ENCODE measurements around the gene SPDYE18.
A peak's percentile ranks its signal among the peaks of the same experiment; 100 is the strongest.
"Not testable (repeated sequence)": the region's sequence is repeated elsewhere in the genome, so short reads cannot be mapped to it uniquely, and the experiment has no call there.

Gene SPDYE18, protein sequence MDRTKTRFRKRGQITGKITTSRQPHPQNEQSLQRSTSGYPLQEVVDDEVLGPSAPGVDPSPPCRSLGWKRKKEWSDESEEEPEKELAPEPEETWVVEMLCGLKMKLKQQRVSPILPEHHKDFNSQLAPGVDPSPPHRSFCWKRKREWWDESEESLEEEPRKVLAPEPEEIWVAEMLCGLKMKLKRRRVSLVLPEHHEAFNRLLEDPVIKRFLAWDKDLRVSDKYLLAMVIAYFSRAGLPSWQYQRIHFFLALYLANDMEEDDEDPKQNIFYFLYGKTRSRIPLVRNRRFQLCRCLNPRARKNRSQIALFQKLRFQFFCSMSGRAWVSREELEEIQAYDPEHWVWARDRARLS
- 0 to 1.2 (median 0.14) reads per million in 17 experiments for total RNA-seq

DNA sequence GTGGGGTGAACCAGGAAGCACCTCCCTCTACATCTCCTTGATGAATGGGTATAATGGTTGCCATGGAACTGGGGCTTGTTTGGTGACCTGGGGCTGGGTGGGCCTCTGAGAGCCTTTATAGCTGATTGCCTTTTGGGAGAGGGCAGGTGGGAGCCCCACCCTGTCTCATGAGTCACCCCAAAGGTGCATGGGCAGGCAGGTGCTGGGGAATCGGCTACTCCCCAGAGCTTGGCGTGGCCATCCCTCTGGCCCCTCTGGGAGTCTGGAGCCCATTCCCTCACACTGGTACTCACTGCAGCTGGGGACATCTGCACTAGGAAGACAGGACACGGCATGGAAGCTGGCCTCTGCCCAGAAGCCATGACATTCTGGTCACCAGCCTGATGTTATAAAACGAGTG lies at the start of gene SPDYE18:
TSS of gene SPDYE18 (minus strand) at position 2 of the 400 bp plus-strand sequence. CDS start 2,046 bp downstream, outside the sequence.
- not testable (repeated sequence) for DNase-seq

DNA sequence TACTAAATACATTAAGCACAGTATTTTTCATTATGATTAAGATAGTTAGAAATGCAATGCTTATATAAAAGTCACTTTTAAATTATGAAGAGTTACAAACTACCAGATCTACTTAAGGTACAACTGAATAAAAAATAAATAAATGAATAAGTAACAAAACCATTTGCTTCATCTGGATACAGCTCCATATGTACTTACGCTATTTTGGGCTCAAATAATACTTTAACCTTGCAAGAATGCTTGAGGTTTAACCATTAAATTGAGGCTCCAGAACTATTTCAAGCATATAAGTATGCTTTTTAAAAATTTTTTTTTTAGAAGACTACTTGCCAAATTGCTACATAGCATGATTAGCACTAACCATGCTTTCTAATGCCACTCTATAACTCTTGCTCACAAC lies 46.0 kb upstream of the SPDYE18 start:
- not testable (repeated sequence) for DNase-seq

DNA sequence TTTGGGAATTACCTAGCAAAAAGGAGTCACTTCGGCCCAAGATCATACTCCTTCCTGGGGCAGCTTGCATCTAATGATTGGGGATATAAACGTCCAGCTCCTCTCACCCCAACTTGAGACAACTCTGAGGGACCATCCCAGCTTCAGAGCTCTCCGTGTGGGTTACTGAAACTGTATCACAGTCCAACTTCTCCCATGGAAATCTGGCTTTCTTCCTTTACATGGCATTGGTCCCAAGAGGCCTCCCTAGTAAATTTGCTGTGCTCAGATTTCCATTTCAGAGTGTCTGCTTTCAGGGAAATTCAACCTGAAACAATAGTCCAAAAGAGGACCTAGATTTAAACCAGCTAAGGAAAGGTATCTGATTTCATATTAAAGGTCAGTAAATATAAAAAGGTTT lies 45.3 kb upstream of the SPDYE18 start:
- not testable (repeated sequence) for DNase-seq

DNA sequence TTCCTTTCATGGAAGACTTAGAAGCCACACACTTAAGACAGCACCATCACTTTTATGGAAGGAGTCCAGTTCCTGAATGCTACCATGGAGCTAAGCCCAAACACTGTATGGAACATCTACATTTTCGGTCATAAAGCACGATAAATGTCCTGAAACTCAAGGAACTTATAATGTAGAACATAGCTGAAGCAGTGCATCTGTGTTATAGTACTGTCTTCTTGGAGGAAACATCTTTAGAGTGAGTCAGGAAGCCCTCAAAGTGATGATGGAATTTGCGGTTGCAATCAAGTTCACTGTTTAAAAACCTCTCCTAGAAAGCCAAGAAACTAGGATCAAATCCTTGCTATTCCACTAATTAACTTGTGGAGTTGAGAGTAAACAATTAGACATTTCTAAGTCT lies 43.5 kb upstream of the SPDYE18 start:
- DNase-seq: not testable (repeated sequence)

DNA sequence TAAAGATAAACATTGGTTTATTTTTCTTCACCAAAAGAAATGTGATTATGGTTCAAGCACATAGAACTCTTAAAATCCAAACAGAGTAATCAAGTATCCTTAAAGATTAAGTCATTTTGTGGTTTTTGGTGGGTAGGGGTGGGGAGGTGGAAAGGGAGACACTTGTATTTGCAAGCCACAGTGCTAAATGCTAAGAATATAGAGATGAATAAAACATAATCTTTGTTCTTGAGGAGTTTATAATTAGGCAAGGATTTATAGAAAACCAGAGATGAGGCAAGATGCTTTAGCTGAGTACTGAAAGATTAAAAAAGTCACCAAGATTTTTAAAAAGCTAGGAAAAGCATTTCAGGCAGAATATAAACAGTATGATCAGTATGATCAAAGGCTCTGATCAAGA lies 40.3 kb upstream of the SPDYE18 start:
- DNase-seq: not testable (repeated sequence)

DNA sequence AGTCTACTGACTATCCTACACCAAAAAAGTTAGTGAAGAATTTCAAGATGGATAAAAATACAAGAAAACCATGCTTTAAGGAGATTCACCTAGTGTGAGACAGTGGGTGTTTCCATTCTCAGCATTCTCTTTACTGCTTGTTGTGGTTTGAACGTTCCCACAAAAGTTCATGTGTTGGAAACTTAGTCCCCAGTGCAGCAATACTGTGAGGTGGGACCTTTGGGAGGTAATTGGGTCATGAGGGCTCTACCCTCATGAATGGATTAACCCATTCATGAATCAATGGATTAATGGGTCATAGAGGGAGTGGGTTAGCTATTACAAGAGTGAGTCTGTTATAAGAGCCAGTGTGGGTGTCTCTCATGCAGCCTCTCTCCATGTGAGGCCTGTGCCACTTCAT lies 38.8 kb upstream of the SPDYE18 start:
- not testable (repeated sequence) for DNase-seq

DNA sequence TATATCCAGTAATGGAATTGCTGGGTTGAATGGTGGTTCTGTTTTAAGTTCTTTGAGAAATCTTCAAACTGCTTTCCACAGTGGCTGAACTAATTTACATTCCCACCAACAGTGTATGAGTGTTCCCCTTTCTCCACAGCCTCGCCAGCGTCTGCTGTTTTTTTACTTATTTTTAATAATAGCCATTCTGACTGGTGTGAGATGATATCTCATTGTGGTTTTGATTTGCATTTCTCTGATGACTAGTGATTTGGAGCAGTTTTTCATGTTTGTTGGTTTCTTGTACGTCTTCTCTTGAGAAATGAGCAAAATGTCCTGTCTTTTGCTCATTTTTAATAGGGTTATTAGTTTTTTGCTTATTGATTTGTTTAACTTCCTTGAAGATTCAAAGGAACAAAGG lies 38.1 kb upstream of the SPDYE18 start:
- not testable (repeated sequence) for DNase-seq

DNA sequence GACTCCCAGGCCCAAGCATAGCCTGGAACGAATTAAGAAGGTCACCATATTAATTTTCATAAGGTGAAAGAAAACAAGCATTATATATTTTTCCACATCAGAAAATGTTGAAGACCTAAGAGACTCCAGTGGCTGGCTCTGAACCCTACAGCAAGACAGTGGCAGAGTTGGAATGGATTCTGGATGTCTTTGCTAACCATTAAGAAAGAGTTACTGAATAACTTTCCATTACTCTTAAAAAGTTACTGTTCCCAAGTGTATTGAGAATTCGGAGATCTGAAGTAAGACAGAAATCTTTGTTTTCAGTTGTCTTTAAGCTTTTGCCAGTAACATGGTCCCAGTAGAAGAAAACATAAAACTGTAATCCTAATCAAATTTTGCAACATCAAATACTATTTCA lies 29.9 kb upstream of the SPDYE18 start:
- not testable (repeated sequence) for DNase-seq

DNA sequence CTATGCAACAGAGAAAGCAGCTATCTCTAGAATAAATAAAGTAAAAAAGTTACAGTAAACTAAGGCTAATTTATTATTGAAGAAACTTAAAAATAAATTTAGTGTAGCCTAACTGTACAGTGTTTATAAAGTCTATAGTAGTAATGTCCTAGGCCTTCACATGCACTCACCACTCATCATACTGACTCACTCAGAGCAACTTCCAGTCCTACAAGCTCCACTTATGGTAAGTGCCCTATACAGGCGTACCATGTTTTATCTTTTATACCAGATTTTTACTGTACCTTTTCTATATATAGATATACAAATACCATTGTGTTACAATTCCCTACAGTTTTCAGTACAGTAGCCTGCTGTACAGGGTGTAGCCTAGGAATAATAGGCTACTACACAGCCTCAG lies 19.8 kb upstream of the SPDYE18 start:
- DNase-seq: not testable (repeated sequence)

DNA sequence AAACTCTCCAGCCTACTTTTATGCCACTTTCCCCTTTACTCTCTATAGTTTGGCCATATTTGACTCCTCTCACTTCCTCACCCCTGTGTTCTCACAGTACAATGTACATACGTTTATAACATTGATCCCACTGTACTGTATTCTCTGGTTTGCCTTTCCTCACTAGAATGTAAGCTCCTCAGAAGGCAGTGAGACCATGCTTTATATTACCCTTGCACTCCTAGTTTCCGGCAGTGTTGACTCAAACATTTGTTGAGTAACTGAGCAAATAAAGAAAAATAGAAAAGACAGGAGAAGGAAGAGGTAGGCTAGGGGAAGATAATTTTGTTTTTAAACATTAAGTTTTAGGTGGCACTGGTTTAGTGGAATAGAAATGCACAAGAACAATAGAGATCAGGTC lies 17.9 kb upstream of the SPDYE18 start:
- not testable (repeated sequence) for DNase-seq

DNA sequence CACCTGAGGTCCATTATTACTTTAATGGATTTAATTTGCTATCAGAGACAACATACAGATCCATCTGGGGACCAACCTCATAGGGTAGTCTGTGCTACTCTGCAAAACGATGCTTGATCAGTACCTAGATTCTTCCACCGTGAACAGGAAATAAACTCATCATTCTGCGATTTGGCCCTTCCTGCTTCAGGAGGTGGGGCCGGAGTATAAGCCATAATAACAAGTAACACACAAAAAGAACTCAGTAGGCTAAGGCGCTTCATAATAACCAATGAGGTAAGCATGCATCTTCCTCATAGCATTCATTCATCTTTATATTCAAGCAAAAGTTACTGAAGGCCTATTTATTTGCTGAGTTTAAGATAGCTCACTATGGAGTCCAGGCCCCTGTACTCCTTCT lies 17.3 kb upstream of the SPDYE18 start:
- not testable (repeated sequence) for DNase-seq

DNA sequence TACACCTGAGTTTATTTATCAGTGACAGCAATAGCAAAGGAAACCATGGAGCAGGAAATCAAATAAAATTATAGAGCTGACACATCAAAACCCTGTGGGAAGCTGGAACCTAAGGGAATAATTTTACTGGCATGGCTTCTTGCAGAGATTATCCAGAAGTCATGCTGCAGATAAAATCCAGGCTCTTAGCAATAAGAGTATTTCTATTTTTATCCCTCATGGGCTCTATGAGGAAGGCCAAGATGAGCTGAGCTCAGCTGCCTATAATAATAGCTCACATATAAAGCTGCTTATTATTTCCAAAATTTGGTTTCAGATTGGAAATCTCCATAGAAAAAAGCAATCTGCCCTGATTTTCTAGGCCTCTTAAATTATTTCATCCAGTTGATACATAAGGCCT lies 16.8 kb upstream of the SPDYE18 start:
- not testable (repeated sequence) for DNase-seq

DNA sequence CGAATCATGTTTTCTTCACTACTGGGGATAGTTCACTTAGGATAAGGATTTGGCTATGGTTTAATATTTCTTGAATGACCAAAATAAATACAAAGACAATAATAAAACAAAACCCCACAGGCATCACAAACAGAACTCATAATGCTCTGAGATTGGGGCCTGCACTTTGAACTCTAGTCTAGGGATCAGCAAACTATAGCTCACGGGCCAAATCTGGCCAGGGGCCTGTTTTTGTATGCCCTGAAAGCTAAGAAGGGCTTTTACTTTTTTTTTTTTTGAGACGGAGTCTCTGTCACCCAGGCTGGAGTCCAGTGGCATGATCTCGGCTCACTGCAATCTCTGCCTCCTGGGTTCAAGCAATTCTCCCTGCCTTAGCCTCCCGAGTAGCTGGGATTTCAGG lies 14.7 kb upstream of the SPDYE18 start:
- DNase-seq: not testable (repeated sequence)

DNA sequence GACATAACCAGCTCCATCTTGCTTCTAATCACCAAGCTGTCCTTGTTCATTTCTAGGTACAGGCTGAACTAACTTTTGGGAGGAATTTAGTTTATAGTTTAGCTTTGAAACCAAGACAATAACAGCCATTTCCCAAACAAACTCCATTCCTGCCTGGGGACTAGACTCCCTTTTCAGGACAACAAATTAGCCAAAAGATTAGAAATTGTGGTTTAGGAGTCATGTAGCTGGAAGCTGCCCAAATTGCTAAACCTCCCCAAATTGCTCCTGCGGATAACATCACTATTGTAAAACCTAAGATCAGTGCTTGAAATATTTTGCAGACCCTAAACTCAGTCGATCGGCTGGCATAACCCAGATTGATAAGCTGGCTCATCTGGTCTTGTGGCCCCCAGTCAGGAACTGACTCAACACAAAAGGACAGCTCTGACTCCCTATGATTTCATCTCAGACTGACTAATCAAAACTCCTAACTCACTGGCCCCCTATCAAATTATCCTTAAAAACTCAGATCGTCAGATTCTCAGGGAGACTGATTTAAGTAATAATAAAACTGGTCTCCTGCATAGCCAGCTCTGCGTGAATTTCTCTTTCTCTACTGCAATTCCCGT lies 12.5 kb upstream of the SPDYE18 start:
- DNase-seq: not testable (repeated sequence)

DNA sequence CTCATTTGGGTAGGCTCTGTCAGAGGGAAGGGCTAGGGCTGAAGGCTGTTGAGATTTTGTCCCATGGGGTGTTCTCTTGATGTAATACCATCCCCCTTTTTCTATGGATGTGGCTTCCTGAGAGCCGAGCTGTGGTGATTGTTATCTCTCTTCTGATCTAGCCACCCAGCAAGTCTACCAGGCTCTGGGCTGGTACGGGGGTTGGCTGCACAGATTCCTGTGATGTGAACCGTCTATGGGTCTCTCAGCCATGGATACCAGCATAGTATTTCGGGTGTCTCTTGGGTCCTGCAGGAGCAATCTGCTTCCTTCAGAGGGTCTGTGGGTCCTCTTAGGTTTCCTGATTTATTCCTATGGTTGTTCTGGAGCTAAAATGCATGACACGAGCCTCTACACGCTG lies 8.8 kb upstream of the SPDYE18 start:
- not testable (repeated sequence) for DNase-seq

DNA sequence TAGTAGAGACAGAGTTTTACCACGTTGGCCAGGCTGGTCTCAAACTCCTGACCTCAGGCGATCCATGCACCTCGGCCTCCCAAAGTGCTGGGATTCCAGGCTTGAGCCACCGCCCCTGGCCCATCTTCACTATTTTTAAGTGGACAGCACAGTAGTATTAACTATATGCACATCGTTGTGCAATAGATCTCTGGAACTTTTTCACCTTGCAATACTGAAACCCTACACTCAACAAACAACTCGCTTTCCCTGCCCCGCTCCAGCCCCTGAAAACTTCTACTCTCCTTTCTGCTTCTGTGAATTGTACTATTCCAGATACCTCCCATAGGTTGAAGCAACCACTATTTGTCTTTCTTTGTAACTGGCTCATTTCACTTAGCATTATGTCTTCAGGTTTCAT lies 3.5 kb upstream of the SPDYE18 start:
- DNase-seq: not testable (repeated sequence)

DNA sequence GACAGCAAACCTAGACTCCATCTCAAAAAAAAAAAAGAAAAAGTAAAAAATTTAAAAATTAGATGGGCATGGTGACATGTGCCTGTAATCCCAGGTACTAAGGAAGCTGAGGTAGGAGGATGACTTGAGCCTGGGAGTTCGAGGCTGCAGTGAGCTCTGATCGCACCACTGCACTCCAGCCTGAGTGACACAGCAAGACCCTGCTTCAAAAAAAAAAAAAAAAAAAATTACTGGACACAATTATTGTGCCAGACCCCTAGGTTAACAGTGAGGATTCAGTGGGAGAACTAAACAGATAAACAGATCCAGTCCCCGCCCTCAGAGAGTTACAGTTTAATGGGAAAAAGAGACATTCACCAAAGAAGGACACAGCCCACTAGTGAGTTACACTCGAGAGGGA lies 1.4 kb upstream of the SPDYE18 start:
- DNase-seq: not testable (repeated sequence)

DNA sequence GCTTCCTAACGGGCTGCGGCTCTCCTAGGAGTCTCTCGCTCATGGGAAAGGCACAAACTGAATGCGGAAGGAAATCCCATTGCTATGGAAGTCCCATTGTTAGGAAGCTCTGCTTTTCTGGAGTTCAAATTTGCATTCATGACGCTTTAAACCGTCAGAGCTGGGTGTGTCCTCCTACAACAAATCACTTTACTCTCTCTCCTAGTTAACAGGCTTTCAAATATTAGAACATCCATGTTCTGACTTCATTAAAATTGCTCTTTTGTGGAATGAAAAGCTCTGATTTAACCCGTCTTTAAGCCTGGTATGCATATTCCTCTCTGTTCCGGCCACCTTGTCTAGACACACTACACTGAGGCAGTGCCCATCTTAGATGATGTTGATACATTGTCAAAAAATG lies 30.1 kb downstream of the SPDYE18 start, which contains the start of gene SPDYE17:
TSS of gene SPDYE17 (minus strand) at position 101 of the 400 bp plus-strand sequence. CDS start 1,791 bp downstream, outside the sequence.
- not testable (repeated sequence) for DNase-seq

DNA sequence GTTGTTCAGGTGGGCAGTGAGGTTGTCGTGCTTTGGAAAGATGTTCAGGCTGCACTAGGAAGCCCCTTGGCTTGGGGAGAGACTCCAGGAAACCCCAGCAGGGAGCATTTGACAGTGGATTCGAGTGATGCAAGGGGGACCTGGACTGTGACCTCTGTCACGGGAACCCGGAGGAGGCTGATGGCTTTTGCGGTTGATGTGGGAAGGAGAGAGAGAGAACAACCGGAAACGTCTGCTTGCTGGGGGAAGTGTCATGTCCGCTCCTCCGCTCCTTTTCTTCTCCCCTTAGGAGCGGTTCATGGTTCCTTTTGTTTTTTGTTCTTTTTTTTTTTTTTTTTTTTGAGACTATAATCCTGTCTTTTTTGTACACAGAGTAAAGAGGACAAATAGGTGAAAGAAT lies 36.0 kb downstream of the SPDYE18 start:
- DNase-seq: not testable (repeated sequence)

DNA sequence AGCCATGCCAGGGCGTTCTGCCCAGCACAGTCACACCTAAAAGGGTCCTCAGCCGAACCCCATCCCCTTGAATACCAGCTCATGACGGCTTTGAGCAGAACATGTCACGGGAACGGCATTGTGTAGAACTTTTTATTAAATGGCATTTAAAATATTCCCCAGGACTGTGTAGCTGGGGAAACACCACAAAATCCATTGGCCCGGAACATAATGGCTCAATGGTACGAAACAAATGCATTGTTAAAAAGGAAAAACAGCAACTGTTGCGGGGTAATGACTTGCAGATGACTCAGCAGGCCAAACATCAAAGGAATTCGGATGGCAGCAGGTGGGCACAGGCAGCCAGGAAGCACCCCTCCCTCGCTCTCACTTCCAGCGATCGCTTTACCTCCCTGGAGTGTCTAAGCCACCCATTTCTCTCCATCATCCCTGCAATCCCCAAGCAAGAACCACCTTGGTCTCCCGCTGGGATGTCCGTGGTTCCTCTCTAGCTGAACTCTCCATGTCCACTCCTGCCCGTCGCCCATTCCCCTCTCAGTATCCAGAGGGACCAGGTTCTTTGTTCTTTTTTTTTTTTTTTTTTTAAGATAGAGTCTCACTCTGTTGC lies 52.2 kb downstream of the SPDYE18 start:
- not testable (repeated sequence) for DNase-seq

DNA sequence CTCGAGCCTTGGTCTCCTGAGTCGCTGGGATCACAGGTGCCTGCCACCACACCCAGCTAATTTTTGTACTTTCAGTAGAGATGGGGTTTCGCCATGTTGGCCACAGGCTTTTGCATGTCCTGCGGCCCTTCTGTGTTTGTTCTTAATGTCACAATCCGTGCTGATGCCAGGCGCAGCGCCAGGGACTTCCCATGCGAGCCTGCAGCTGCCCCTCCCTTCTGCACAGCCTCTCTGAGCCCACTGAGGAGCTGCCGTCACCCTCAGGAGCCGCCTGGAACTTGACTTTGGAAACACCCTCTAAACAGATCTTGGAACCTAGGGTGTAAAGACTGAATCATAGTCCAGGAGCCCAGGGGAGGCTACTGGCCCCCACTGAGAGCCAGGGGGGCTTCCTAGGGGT lies 54.4 kb downstream of the SPDYE18 start:
- peak in 2 of 4 experiments; percentile 1 to 3 for DNase-seq

DNA sequence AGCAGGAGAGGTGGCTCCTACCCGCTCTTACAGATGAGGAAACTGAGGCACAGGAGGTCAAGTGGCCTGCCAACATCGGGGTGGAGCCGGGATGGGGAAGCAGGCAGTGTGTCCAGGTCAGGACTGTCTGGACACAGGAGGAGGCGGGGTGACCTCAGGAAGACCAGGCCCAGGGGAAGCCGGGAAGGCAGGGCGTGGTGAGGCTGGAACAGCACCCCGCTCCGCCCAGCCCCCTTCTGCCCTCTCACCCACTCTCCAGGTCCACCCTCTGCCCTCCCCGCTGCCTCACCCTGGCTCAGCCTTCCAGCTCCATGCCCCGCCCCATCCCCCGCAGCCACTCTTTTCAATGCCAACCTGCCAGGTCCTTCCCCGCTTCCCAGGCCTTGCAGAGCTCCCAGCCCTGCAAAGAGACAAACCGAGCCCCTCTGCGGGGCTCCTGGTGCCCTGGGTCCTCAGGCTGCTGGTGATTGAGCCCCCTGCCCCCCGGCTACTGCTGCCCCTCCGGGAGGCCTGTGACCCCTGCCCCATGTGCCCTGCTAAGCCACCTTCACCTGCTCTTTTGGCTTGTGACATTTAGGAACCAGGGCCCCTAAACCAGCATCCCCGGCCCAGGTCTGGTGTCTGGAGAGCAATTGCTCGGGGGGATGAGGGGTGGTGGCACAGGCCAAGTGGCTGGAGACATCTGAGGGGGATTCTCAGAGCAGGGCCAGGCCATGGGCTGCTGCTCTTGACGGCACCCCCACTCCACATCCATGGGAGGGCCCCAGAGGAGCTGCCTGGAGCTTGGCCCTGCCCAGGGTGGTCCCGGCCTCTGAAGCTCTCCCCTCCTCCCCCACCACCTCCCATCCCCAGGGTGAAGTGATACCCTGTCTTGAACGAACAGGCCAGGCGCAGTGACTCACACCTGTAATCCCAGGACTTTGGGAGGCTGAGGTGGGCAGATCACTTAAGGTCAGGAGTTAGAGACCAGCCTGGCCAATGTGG lies 55.9 kb downstream of the SPDYE18 start:
- DNase-seq: not testable (repeated sequence)

Data from suppressor macrophage (primary cell).